Stimulated activated naive CD8-positive, alpha-beta T cell treated with anti-CD3 and anti-CD28 coated beads, Interleukin-15, amount 100 ng/mL, for 72 hours (primary cell): ENCODE measurements around the gene RSL1D1.
"Not testable (repeated sequence)": the region's sequence is repeated elsewhere in the genome, so short reads cannot be mapped to it uniquely, and the experiment has no call there.

ENCODE experiments used
- ATAC-seq: fragments of 150-1000 bp; cut with Tn5 transposase; 2 replicates; pipeline ENCODE4 v1.10.0; 2021; ENCODE audit warnings: mild to moderate bottlenecking, moderate library complexity
- DNase-seq, 2 donors: peaks; one replicate each; pipeline ENCODE4 v3.0.0; 2021 to 2022
- H3K27ac Mint-ChIP-seq, 2 donors: one replicate each; pipeline ENCODE4 v1.8.0; 2022; ENCODE audit warnings: mild to moderate bottlenecking in 2 of 2, mixed read lengths in 2 of 2, moderate library complexity in 2 of 2
- H3K27me3 Mint-ChIP-seq: one replicate; pipeline ENCODE4 v1.8.0; 2022; ENCODE audit warnings: mixed read lengths
- H3K4me1 Mint-ChIP-seq: one replicate; pipeline ENCODE4 v1.8.0; 2022; ENCODE audit warnings: mild to moderate bottlenecking, mixed read lengths
- H3K4me3 Mint-ChIP-seq, 2 donors: one replicate each; pipeline ENCODE4 v1.8.0; 2022; ENCODE audit warnings: mild to moderate bottlenecking in 2 of 2, mixed read lengths in 2 of 2, moderate library complexity in 1 of 2
- H3K9me3 Mint-ChIP-seq, 2 donors: one replicate each; pipeline ENCODE4 v1.8.0; 2022; ENCODE audit warnings: mixed read lengths in 2 of 2

The RSL1D1 gene

DNA sequence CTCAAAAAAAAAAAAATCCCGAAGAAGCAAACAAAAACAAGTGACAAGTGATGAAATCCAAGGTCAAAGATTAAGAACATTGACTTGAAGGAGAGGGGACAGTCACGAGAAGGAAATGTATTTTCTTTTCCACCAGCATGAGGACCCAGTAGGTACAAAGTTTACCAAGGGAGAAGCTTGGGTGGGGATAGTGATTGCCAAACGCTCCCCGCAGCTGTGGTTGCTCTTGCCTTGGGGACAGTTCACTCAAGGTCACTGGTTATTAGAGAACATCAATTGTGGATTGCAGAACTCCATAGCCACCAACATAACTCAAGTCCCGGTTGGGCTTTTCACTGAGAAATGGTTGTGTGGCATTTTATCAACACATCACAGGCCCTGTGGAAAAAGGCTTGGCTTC lies 27.0 kb downstream of the RSL1D1 start:
- no peak for ATAC-seq
- no peaks in the 10 kb centered on the region for H3K9me3 Mint-ChIP-seq
- H3K27me3 Mint-ChIP-seq, result no peaks in the 10 kb centered on the region
- H3K4me3 Mint-ChIP-seq, result no peak overlapping the region
- no peaks in the 10 kb centered on the region for H3K4me1 Mint-ChIP-seq
- H3K27ac Mint-ChIP-seq, result no peak overlapping the region
- no peak for DNase-seq

- H3K9me3 Mint-ChIP-seq, H3K27me3 Mint-ChIP-seq, ATAC-seq, H3K27ac Mint-ChIP-seq, H3K4me1 Mint-ChIP-seq, H3K4me3 Mint-ChIP-seq, DNase-seq: not testable (repeated sequence)
These were observed 27.7 kb downstream of the RSL1D1 start for GRCh38 chr16:11823645-11824044.

GRCh38 chr16:11819798-11820197 lies 31.5 kb downstream of the RSL1D1 start:
- Mint-ChIP-seq H3K27ac (no peak overlapping the region), H3K4me3 (no peak overlapping the region), H3K9me3 (no peaks in the 10 kb centered on the region), H3K4me1 (no peaks in the 10 kb centered on the region), H3K27me3 (no peaks in the 10 kb centered on the region)
- DNase-seq (no peak), ATAC-seq (no peak)

- not testable (repeated sequence) for DNase-seq, H3K9me3 Mint-ChIP-seq, ATAC-seq, H3K27ac Mint-ChIP-seq, H3K4me1 Mint-ChIP-seq, H3K27me3 Mint-ChIP-seq, H3K4me3 Mint-ChIP-seq
These were observed 32.4 kb downstream of the RSL1D1 start for GRCh38 chr16:11818970-11819369.

DNA sequence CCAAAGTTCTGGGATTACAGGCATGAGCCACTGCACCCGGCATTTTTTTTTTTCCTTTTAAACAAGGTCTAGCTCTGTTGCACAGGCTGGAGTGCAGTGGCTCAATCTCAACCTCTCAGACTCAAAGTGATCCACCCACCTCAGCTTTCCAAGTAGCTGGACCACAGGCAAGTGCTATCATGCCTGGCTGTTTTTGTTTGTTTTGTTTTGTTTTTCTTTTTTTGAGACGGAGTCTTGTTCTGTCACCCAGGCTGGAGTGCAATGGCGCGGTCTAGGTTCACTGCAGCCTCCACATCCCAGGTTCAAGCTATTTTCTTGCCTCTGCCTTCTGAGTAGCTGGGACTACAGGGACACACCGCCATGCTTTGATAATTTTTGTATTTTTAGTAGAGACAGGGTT lies 35.2 kb downstream of the RSL1D1 start:
- H3K27ac Mint-ChIP-seq, result no peak overlapping the region
- ATAC-seq, result no peak

GRCh38 chr16:11814800-11815199 lies 36.5 kb downstream of the RSL1D1 start:
- not testable (repeated sequence) for H3K4me1 Mint-ChIP-seq, H3K27ac Mint-ChIP-seq, H3K27me3 Mint-ChIP-seq, DNase-seq, ATAC-seq, H3K4me3 Mint-ChIP-seq, H3K9me3 Mint-ChIP-seq

More for the DNA sequence above, 35.2 kb downstream of the RSL1D1 start:
- Mint-ChIP-seq H3K4me1 (no peaks in the 10 kb centered on the region), H3K4me3 (no peak overlapping the region), H3K9me3 (no peaks in the 10 kb centered on the region), H3K27me3 (no peaks in the 10 kb centered on the region)
- no peak for DNase-seq

GRCh38 chr16:11806721-11807120 lies 44.6 kb downstream of the RSL1D1 start:
- peaks cover 19% of the 10 kb centered on the region for H3K4me1 Mint-ChIP-seq
- H3K27ac Mint-ChIP-seq, result no peak overlapping the region
- ATAC-seq (no peak), DNase-seq (no peak)
- no peaks in the 10 kb centered on the region for H3K9me3 Mint-ChIP-seq
- H3K27me3 Mint-ChIP-seq, result no peaks in the 10 kb centered on the region
- no peak overlapping the region for H3K4me3 Mint-ChIP-seq

- Mint-ChIP-seq H3K4me1 (peaks cover 25% of the 10 kb centered on the region), H3K9me3 (no peaks in the 10 kb centered on the region)
- DNase-seq, result no peak
These were observed 45.8 kb downstream of the RSL1D1 start for GRCh38 chr16:11805556-11805955.

DNA sequence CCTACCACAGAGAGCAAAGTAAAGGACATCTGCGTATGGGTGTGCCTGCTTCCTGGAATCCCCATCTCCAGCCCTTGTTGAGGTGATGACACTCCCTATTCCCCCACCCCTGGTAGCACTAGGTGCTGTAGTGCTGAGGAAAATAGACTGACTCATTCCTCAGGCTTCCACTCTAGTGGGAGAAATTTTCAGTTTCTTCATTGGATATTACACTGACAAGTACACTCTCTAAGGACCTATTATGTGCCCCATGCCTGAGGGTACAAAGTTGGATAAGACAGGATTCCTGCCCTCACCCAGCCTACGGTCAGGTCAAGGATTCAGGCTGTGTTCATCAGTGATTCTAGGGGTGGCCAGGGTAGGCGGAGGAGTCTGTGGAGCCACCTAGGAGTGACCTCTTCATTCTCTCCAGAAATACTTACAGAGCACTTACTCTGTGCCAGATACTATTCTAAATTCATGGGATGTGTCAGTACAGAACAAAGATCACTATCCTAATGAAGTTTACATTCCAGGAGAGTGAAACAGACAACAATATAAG lies 49.8 kb downstream of the RSL1D1 start:
- Mint-ChIP-seq H3K9me3 (no peaks in the 10 kb centered on the region), H3K4me1 (peaks cover 40% of the 10 kb centered on the region), H3K4me3 (no peak overlapping the region), H3K27me3 (no peaks in the 10 kb centered on the region), H3K27ac (no peak overlapping the region)
- DNase-seq (no peak), ATAC-seq (no peak)

More at GRCh38 chr16:11805556-11805955, 45.8 kb downstream of the RSL1D1 start:
- Mint-ChIP-seq H3K27me3 (no peaks in the 10 kb centered on the region), H3K4me3 (no peak overlapping the region), H3K27ac (no peak overlapping the region)
- no peak for ATAC-seq

- no peaks in the 10 kb centered on the region for H3K27me3 Mint-ChIP-seq
- peak overlapping the region; percentile 93 to 100 for H3K4me3 Mint-ChIP-seq
- DNase-seq (no peak), ATAC-seq (no peak)
- H3K9me3 Mint-ChIP-seq, result no peaks in the 10 kb centered on the region
- H3K27ac Mint-ChIP-seq, result no peak overlapping the region
- peaks cover 49% of the 10 kb centered on the region for H3K4me1 Mint-ChIP-seq
These were observed 51.0 kb downstream of the RSL1D1 start for GRCh38 chr16:11800382-11800718.

GRCh38 chr16:11799509-11800381 lies 51.6 kb downstream of the RSL1D1 start:
- DNase-seq, result no peak
- peaks cover 55% of the 10 kb centered on the region for H3K4me1 Mint-ChIP-seq
- peak overlapping the region; percentile 93 to 100 for H3K4me3 Mint-ChIP-seq
- peak overlapping the region; percentile 23 to 59 for H3K27ac Mint-ChIP-seq
- no peaks in the 10 kb centered on the region for H3K9me3 Mint-ChIP-seq
- no peak for ATAC-seq
- H3K27me3 Mint-ChIP-seq, result no peaks in the 10 kb centered on the region

DNA sequence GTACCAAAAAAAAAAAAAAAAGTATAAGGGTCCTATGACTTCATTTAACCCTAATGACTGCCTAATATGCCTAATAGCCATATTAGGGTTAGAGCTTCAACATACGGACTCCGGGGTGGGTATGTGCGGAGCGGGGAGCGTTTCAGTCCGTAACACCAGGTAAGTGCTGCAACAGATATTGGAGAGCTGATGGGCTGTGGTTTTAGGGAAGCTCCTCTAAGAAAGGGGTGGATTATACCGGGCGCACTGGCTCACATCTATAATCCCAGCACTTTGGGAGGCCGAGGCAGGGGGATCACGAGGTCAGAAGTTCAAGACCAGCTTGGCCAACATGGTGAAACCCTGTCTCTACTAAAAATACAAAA lies 52.3 kb downstream of the RSL1D1 start:
- H3K4me3 Mint-ChIP-seq, result peak overlapping the region; percentile 93 to 100
- ATAC-seq (no peak), DNase-seq (no peak)
- peak overlapping the region in 1 of 2 donors; percentile 94 for H3K27ac Mint-ChIP-seq
- no peaks in the 10 kb centered on the region for H3K27me3 Mint-ChIP-seq
- H3K4me1 Mint-ChIP-seq, result peaks cover 63% of the 10 kb centered on the region
- H3K9me3 Mint-ChIP-seq, result no peaks in the 10 kb centered on the region

- no peak for ATAC-seq
- H3K27me3 Mint-ChIP-seq, result no peaks in the 10 kb centered on the region
- H3K4me3 Mint-ChIP-seq, result peak overlapping the region; percentile 93 to 100
- no peaks in the 10 kb centered on the region for H3K9me3 Mint-ChIP-seq
- H3K4me1 Mint-ChIP-seq, result peaks cover 73% of the 10 kb centered on the region
- no peak for DNase-seq
- peak overlapping the region; percentile 94 to 97 for H3K27ac Mint-ChIP-seq
These were observed 53.4 kb downstream of the RSL1D1 start for GRCh38 chr16:11797957-11798299.

DNA sequence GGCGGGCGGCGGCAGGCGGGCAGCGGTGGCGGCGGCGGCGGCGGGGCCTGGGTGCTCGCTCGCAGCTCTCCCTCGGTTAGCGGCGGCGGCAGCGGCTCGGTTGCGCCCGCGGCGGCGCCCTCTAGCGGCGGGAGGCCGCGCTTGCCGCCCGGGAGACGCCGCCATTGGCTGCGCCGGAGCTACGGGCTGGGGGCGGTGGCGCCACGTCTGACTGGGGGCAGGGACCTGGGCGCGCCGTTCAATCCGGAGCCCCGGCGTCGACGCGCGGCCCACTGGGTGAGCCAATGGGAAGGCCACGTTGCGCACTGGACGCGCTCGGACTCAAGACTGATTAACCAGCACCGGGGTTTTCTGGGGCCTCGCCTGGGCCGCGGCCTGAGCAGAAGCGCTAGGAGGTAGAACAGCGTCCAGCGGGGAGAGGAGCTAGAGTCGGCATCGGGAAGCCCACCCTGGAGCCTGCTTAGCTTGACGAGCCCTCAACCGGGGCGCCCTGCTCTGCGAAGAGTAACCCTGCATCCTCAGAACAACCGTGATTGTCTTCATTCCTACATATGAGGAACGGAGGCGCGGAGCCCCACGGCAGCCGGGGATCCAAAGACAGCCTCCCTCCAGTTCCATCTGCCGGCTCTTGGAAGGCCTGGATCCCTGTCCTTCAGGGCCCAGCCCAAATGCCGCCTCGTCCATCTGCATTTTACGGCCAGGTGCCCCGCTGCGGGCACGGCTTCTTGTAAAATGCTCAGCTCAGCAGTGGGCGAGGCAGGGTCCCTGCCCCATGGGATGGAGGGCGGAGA lies 54.0 kb downstream of the RSL1D1 start, which contains the start of gene ZC3H7A:
ZC3H7A (minus strand) TSS at position 93 of the 791 bp plus-strand sequence. CDS start 14,904 bp downstream, outside the sequence.
- Mint-ChIP-seq H3K4me1 (peaks cover 79% of the 10 kb centered on the region), H3K4me3 (peak within 1 kb of the TSS; percentile 93 to 100), H3K27ac (peak within 1 kb of the TSS; percentile 98 to 99), H3K9me3 (no peaks in the 10 kb centered on the region), H3K27me3 (no peaks in the 10 kb centered on the region)
- DNase-seq, result peak; percentile 96
- ATAC-seq, result peak; percentile 98

- Mint-ChIP-seq H3K9me3 (no peaks in the 10 kb centered on the region), H3K27me3 (no peaks in the 10 kb centered on the region), H3K4me3 (peak overlapping the region; percentile 89 to 100), H3K27ac (peak overlapping the region; percentile 98 to 99), H3K4me1 (peaks cover 80% of the 10 kb centered on the region)
- DNase-seq, result no peak
- ATAC-seq, result no peak
These were observed 54.8 kb downstream of the RSL1D1 start for GRCh38 chr16:11796227-11797165.
